OCI-M2 (cell line): ENCODE measurements around the gene SUSD3.

Experiments used
- DNase-seq: peaks from one replicate; lab custom pipeline; 2025; ENCODE audit not compliant: unreplicated experiment; lab: John Stamatoyannopoulos, UW

Gene SUSD3

GRCh38 chr9:93134015-93134739 lies 75.7 kb downstream of the SUSD3 start, which contains the start of gene NINJ1:
Gene NINJ1 (minus strand): TSS chr9:93134251. CDS start chr9:93134217, 34 bp downstream.
- no peak for DNase-seq
